ENCODE results near the gene KRTAP10-3. TPM values are rescaled to one million over a fixed set of nuclear protein-coding genes. Genes with fewer than 3 reads are reported as not detected.
"Not testable (repeated sequence)": the region's sequence is repeated elsewhere in the genome, so short reads cannot be mapped to it uniquely, and the experiment has no call there.

KRTAP10-3 gene
- not detected for total RNA-seq

GRCh38 chr21:44558695-44559094, at the start of gene KRTAP10-3:
KRTAP10-3 (minus strand) TSS chr21:44558795; CDS start chr21:44558715, 80 bp downstream.
- DNase-seq (ENCODE audit: low spot score): no peak

GRCh38 chr21:44606495-44606894, 47.9 kb upstream of the KRTAP10-3 start:
- DNase-seq (ENCODE audit: low spot score): no peak

DNA sequence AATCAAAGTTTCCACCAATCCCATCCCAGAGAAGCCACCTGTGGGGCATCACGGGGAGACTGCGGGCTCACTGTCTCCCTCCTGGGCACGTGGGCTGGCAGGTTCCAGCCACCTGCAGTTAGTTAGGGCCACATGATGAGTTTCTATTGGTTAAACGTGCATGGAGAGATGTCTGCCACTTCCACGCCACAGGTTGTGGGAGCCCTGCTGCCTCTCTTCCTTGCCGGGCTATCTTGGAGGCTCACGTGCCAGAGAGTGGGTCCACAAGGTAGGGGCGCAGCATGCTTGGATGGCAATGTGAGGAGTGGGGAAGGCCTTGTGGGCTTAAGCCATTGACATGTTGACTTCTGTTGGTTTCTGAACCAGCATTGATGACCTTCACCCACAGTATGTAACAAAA, 45.3 kb upstream of the KRTAP10-3 start:
- no peak for DNase-seq (ENCODE audit: low spot score)

- no peak for DNase-seq (ENCODE audit: low spot score)
Measured at GRCh38 chr21:44603109-44603875, 44.7 kb upstream of the KRTAP10-3 start.

DNA sequence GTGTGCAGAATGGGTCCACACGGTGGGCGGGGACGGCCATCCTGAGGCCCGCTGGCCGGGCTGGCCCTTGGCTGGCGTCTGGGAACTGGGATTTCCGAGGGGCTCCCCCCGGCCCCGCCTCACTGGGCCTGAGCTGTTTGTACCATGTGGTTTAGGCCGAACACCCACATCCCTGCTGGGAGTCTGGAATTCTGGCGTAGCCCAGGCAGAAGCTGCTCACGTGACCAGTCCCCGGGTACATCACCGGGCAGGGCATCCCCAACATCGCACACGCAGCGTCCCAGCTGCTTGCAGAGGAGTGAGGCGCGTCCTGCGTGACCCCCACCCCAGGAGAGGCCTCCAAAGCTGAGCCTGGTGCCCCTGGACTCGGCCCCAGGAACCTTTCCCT, 43.9 kb upstream of the KRTAP10-3 start:
- DNase-seq (ENCODE audit: low spot score): no peak

DNA sequence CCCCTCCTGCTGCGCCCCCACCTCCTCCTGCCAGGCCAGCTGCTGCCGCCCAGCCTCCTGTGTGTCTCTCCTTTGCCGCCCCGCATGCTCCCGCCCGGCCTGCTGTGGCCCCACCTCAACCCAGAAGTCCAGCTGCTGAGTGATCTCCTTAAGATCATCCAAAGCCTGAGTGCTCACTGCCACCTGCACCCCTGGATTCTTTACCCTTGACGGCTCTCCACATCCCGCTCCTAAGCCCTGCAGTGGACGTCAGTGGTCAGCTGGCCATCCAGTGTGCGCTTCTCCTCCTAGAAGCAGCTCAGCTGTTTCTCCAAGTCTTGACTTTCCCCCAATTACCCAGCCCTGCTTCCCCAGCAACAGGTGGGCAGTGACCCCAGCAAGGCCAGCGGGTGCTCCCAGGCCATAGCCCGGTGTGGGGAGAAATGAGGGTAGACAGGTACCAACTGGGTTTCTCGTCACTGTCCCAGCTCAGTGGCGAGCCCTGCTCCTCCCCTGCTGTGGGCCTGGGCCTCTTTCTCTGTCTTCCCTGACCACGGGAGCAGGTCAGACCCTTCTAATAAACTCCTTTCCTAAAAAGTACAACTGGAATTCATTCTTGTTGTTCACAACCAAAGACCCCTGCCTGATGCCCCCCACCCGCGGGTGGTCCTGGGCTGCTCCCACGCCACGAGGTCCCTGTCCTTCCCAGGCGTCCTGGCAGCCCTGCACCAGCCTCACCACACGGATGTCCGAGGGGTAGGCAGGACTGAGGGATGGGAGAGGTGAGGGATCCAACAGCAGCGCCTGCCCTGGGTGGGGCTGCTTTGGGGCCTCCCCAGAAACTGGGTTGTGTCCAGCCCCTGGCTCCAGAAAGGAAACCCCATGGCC, 43.2 kb upstream of the KRTAP10-3 start:
- DNase-seq (ENCODE audit: low spot score): no peak

DNA sequence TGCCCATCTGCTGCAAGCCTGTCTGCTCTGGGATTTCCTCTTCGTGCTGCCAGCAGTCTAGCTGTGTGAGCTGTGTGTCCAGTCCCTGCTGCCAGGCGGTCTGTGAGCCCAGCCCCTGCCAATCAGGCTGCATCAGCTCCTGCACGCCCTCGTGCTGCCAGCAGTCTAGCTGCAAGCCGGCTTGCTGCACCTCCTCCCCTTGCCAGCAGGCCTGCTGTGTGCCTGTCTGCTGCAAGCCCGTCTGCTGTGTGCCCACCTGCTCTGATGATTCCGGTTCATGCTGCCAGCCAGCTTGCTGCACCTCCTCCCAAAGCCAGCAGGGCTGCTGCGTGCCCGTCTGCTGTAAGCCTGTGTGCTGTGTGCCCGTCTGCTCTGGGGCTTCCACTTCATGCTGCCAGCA, 42.5 kb upstream of the KRTAP10-3 start:
- DNase-seq (ENCODE audit: low spot score): not testable (repeated sequence)

DNA sequence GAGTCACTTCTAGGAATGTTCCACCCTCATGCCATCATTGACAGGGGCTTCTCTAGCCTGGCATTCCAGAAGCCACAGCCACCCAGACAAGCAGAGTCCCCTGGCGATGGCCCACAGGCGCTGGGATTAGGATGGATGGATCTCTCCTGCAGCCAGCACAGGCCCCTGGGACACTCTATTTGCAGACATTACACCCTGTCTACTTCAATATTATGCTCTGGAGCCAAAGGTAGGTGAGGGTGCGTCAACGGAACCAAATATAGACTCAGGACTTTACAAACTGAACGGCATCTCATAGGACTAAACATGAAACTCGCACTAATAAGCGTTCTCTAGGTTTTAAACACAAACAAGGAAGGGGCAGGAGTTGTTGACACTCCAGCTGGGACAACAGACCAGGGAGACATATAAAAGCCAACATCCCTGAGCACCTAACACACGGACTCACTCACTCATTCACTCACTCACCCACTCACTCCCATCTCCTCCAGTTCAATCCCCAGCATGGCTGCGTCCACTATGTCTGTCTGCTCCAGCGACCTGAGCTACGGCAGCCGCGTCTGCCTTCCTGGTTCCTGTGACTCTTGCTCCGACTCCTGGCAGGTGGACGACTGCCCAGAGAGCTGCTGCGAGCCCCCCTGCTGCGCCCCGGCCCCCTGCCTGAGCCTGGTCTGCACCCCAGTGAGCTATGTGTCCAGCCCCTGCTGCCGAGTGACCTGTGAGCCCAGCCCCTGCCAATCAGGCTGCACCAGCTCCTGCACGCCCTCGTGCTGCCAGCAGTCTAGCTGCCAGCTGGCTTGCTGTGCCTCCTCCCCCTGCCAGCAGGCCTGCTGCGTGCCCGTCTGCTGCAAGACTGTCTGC, 41.8 kb upstream of the KRTAP10-3 start, which contains the start of gene KRTAP10-7:
Gene KRTAP10-7 (plus strand): TSS at position 480 of the 861 bp plus-strand sequence. CDS start 25 bp downstream, at position 505.
- DNase-seq (ENCODE audit: low spot score): not testable (repeated sequence)

DNA sequence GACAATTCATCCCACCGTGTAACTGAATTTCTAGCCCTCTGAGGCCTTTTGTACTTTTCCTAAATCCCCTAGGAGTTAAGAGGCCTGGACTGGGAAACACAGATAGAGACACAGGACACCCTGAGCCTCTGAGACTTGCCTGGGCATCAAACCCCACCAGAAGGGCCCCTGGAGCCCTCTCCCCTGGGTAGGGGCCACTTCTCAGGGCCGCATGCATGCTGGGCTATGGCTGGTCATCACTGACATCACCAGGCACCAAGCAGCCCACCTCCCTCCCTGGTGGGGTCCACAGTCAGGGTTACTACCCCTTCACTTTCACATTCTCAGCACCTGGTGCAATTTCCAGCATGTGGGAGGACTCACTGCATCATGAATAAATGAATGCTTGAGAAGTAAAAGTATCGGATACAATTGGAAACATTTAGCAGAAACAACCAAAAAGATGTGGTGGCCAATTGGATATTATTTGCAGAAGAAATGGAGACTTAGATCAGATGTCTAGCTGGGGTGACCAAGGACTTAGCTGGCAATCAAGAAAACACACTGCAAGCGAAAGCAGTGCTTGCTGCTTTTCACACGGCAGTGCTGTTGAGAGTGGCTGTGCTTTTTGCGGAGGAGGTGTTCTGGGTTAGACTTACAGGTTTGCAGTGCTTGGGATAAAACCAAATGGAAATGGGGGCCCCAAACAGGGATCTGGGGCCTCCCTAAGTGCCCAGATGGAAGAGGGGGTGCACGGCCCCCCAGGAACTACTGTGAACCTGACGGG, 40.9 kb upstream of the KRTAP10-3 start:
- DNase-seq (ENCODE audit: low spot score): no peak

DNA sequence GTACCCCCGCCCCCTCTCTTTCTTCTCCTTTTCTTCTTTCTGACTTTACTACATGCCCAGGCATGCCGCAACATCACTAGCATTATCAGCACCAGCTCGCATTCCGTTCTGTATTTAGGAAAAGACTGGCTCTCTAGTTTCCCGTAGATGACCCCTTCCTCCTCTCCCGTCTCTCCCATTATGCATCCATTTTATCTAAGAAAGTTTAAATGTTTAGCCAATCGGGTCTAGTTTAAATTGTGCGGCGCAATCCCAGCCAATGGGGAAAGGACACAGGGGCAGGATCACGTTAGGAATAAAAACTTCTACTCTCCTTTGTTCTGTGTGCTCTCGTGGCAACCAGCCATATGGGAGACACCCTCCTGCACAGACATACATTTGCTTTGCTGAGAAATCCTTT, 39.5 kb upstream of the KRTAP10-3 start:
- DNase-seq (ENCODE audit: low spot score): no peak

DNA sequence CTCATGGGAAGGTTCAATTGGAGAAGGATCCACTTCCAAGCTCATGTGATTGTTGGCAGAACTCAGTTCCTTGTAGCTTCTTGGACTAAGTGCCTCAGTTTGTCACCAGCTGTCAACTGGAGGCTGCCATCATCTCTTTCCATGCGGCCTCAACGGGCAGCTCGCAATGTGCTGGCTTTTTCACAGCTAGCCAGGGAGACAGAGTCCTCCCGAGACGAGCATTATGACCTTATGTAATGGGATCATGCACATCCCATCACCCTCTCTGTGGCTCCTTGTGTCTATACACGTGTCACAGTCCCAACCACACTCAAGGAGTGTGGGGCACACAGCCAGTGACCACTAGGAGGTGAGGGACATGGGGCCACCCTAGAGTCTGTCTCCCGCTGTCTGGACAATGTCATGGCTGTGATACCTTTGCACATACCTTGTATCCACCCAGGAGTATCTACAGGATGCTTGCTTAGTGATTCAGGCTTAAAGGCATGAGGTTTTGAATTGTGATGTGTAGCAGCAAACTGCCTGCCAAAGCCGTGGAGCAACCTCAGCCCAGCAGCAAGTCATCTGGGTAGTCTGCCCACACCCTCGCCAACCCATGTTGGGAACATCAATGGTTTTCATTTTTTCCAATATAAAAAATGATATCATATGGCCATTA, 37.6 kb upstream of the KRTAP10-3 start:
- DNase-seq (ENCODE audit: low spot score): no peak

DNA sequence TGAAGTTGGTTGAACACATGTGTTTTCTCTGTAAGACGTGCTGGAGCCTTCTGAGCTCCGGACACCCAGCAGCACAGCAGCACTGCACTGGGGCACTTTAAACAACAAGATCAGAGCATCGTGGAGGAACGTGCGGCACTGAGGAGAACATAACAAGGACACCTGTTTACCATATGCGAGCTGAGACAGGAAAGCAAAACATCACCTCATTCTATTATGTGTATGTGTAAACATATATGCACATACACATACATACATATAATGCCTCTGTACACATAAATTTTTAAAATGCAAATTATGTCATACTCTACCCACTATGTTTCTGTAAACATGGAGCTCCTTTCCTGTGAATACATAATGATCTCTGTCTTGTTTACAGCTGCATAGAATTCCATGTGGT, 36.9 kb upstream of the KRTAP10-3 start:
- DNase-seq (ENCODE audit: low spot score): no peak

DNA sequence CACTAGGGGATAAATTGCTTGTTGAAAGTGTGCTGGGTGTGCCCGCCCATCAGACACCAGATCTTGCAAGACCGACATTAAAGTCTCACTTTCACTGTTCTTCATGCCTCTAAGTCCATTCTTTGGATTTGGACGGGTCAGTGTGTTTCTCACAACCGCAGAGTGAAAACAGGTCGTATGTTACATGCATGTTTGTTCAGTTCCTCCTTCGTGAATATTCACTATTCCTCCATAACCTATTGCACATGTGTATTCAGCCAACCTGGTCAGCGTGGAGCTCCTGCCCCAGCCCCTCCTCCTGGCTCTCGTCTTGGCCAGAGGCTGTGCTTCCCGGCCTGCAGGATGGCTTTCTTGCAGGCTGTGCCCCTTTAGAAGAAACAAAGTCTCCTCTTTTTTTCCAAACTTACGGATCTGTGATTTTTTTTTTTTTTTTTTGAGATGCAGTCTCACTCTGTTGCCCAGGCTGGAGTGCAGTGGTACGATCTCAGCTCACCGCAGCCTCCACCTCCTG, 35.9 kb upstream of the KRTAP10-3 start:
- DNase-seq (ENCODE audit: low spot score): no peak

DNA sequence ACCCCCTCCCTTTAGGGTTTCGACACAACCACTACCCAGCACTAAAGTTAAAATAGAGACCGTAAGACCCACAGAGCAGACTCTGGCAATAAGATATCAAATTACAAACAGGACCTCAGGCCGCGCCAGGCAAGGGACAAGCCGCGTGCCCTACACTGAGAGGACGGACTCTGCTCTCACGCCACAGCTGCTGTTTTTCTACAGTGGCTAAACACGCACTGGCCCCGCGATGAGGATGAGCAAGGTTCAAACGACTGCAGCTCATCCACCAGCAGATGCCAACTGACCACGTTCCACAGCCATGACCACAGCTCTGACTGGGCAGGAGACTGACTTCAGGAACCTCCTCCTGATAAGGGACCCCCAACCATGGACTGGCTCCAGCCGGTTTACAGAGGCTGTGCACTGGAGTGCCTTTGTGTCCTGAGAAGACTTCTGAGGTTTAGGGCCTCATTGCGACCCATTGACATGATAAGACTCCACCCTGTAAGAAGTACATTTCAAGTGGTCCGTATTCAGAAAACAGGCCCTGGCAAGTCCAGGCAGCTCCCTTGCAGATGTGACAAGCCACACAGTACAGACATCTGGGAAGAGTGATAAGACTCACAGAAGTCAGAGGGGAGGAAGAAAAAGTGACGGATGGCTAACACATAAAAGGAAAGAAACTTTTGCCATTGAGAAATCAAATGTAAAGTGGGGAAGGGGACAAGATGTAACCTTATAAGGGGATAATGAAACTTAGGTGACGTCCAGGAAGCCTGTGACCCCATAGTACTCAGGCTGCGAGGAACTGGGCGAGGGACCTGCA, 35.2 kb upstream of the KRTAP10-3 start:
- no peak for DNase-seq (ENCODE audit: low spot score)

DNA sequence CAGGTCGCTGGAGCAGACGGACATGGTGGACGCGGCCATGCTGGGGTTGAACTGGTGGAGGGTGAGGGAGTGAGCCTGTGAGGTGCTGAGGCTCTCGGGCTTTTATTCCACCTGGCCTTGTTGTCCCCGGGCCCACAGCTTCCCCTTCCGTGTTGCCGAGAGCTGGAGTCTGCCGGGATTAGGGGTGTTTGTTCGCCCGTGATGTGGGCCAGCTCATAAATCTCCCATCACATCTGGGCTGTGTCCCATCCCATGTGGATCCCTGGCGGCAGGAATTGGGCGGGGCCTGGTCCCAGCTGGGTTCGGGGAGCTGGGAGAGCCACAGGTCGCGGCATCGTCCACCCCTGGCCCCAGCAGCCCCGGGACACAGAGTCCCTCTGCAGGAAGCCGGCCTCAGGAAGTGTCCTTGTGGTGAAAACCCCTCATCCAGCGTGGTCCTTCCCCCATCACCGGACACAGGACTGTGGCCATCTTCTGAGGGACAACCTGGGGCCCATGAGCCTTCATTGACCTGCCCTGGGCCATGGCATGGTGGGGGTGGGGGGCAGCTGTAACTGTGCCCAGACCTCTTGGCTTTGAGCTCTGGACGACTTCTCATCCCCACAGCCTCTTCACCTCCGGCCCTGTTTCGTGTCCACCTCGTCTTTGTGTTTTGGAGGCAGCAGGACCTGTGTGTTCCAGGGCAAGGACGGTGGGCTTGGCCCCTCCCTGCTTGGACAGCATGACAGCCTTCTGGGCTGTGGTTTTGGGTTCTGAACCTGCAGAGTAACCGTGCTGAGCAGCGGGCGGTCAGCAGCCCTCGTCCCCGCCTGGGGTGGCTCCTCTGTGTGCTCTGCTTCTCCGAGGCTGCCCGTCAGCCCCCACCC, 34.1 kb upstream of the KRTAP10-3 start, which contains the start of gene KRTAP10-6:
Gene KRTAP10-6 (minus strand): TSS at position 60 of the 866 bp plus-strand sequence. CDS start 21 bp downstream, at position 39.
- DNase-seq (ENCODE audit: low spot score): no peak

GRCh38 chr21:44591801-44592130, 33.2 kb upstream of the KRTAP10-3 start:
- not testable (repeated sequence) for DNase-seq (ENCODE audit: low spot score)

- DNase-seq (ENCODE audit: low spot score): not testable (repeated sequence)
Measured at GRCh38 chr21:44590897-44591800, 32.6 kb upstream of the KRTAP10-3 start.

Measured in mucosa of gallbladder (tissue), 1 donor.